GM12892 (cell line): ENCODE measurements around the gene NINJ2.

Source experiments
- POLR2AphosphoS5 ChIP-seq: IDR thresholded peaks from 2 replicates; pipeline ENCODE4 v1.6.1; 2011; ENCODE audit warnings: low read depth, low read length, control low read depth
- TAF1 ChIP-seq: IDR thresholded peaks from 2 replicates; pipeline ENCODE4 v1.6.1; 2011; ENCODE audit warnings: low read depth, mild to moderate bottlenecking, control low read depth, low read length, borderline replicate concordance

DNA sequence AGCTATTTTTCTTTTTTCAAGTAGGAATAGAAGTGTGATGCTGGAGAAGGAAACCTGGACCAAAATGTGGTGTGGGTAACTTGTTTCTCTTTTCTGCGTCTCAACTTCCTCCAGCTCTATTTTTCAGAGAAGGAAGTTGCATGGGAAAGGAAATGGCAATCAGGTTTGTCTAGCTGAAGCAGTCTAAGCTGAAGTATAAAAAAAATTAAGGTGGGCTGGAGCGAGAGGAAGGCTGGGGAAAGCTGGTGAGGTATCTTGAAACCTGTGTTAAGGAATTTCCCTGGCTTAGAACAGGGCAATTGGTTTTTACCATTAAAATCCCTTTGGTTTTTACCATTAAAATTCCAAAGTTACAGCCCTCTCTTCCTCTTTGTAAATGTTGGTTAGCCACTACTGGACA lies 34.2 kb upstream of the NINJ2 start:
- TF ChIP-seq TAF1 (no peak), POLR2AphosphoS5 (no peak)
